Activated T-helper 17 cell treated with anti-CD3 and anti-CD28 coated beads, Interleukin-2, amount 50 U/mL, for 72 hours (primary cell): ENCODE measurements around the gene RNF6. TPM values are rescaled to one million over a fixed set of nuclear protein-coding genes. Genes with fewer than 3 reads are reported as not detected.
"Not testable (repeated sequence)": the region's sequence is repeated elsewhere in the genome, so short reads cannot be mapped to it uniquely, and the experiment has no call there.

Source experiments
- ATAC-seq: fragments of 150-1000 bp; cut with Tn5 transposase; replicated peaks from 2 replicates; pipeline ENCODE4 v1.10.0; 2021; ENCODE audit warnings: mild to moderate bottlenecking, moderate library complexity
- H3K27ac Mint-ChIP-seq: one replicate; pipeline ENCODE4 v1.8.0; 2022; ENCODE audit warnings: mixed read lengths
- H3K27me3 Mint-ChIP-seq: one replicate; pipeline ENCODE4 v1.8.0; 2022; ENCODE audit warnings: mixed read lengths
- H3K36me3 Mint-ChIP-seq: one replicate; pipeline ENCODE4 v1.8.0; 2022; ENCODE audit warnings: low read depth, mild to moderate bottlenecking, mixed read lengths
- H3K4me1 Mint-ChIP-seq: one replicate; pipeline ENCODE4 v1.8.0; 2022; ENCODE audit warnings: mixed read lengths
- H3K4me3 Mint-ChIP-seq: one replicate; pipeline ENCODE4 v1.8.0; 2022; ENCODE audit warnings: mild to moderate bottlenecking, mixed read lengths
- H3K9me3 Mint-ChIP-seq: one replicate; pipeline ENCODE4 v1.8.0; 2022; ENCODE audit warnings: mixed read lengths
- total RNA-seq, 2 donors: library from RNA; stranded (reverse); gene quantifications; one replicate each; pipeline ENCODE4 v1.2.3, GENCODE V29; 2022

The RNF6 gene
- total RNA-seq = 10 to 100 TPM; 34.3 to 38.9 TPM

GRCh38 chr13:26221721-26222519, at the start of gene RNF6:
RNF6 (minus strand) TSS chr13:26222314; CDS start chr13:26219649, 2,665 bp downstream.
- peak within 1 kb of the TSS; percentile 97 for H3K27ac Mint-ChIP-seq
- peak within 1 kb of the TSS; percentile 93 for H3K4me3 Mint-ChIP-seq
- peaks cover 26% of the 10 kb centered on the region for H3K4me1 Mint-ChIP-seq
- peaks cover 46% of the 10 kb centered on the region for H3K36me3 Mint-ChIP-seq
- ATAC-seq = peak; percentile 97
- no peaks in the 10 kb centered on the region for H3K9me3 Mint-ChIP-seq
- no peaks in the 10 kb centered on the region for H3K27me3 Mint-ChIP-seq

- ATAC-seq = no peak
- no peaks in the 10 kb centered on the region for H3K9me3 Mint-ChIP-seq
- no peak overlapping the region for H3K27ac Mint-ChIP-seq
- H3K27me3 Mint-ChIP-seq = no peaks in the 10 kb centered on the region
- peaks cover 21% of the 10 kb centered on the region for H3K4me1 Mint-ChIP-seq
- no peak overlapping the region for H3K4me3 Mint-ChIP-seq
- H3K36me3 Mint-ChIP-seq = no peaks in the 10 kb centered on the region
Measured at GRCh38 chr13:26270707-26271106, 48.6 kb upstream of the RNF6 start.

- Mint-ChIP-seq H3K36me3 (no peaks in the 10 kb centered on the region), H3K27me3 (no peaks in the 10 kb centered on the region), H3K27ac (no peak overlapping the region), H3K9me3 (no peaks in the 10 kb centered on the region), H3K4me3 (no peak overlapping the region), H3K4me1 (peaks cover 31% of the 10 kb centered on the region)
- ATAC-seq = no peak
Measured at GRCh38 chr13:26266311-26266710, 44.2 kb upstream of the RNF6 start.

GRCh38 chr13:26262156-26262555, 40.0 kb upstream of the RNF6 start:
- H3K9me3 Mint-ChIP-seq = no peaks in the 10 kb centered on the region
- no peaks in the 10 kb centered on the region for H3K36me3 Mint-ChIP-seq
- no peak overlapping the region for H3K27ac Mint-ChIP-seq
- no peak for ATAC-seq
- no peak overlapping the region for H3K4me3 Mint-ChIP-seq
- H3K4me1 Mint-ChIP-seq = peaks cover 25% of the 10 kb centered on the region
- H3K27me3 Mint-ChIP-seq = no peaks in the 10 kb centered on the region

- Mint-ChIP-seq H3K9me3 (no peaks in the 10 kb centered on the region), H3K4me1 (peaks cover 21% of the 10 kb centered on the region), H3K27ac (no peak overlapping the region), H3K27me3 (no peaks in the 10 kb centered on the region), H3K4me3 (no peak overlapping the region), H3K36me3 (no peaks in the 10 kb centered on the region)
- ATAC-seq = no peak
Measured at GRCh38 chr13:26259634-26260033, 37.5 kb upstream of the RNF6 start.

GRCh38 chr13:26257049-26257448, 34.9 kb upstream of the RNF6 start:
- Mint-ChIP-seq H3K27ac (no peak overlapping the region), H3K27me3 (no peaks in the 10 kb centered on the region), H3K36me3 (no peaks in the 10 kb centered on the region), H3K9me3 (no peaks in the 10 kb centered on the region), H3K4me3 (peak overlapping the region; percentile 90), H3K4me1 (peaks cover 24% of the 10 kb centered on the region)
- no peak for ATAC-seq

GRCh38 chr13:26255691-26256277, 33.7 kb upstream of the RNF6 start:
- H3K27ac Mint-ChIP-seq = no peak overlapping the region
- no peaks in the 10 kb centered on the region for H3K27me3 Mint-ChIP-seq

GRCh38 chr13:26255115-26255514, 33.0 kb upstream of the RNF6 start:
- Mint-ChIP-seq H3K4me3 (peak overlapping the region; percentile 90), H3K36me3 (no peaks in the 10 kb centered on the region), H3K9me3 (no peaks in the 10 kb centered on the region), H3K27me3 (no peaks in the 10 kb centered on the region), H3K27ac (peak overlapping the region; percentile 88), H3K4me1 (peaks cover 23% of the 10 kb centered on the region)
- ATAC-seq = no peak

More at GRCh38 chr13:26255691-26256277, 33.7 kb upstream of the RNF6 start:
- Mint-ChIP-seq H3K36me3 (no peaks in the 10 kb centered on the region), H3K4me1 (peaks cover 23% of the 10 kb centered on the region), H3K9me3 (no peaks in the 10 kb centered on the region), H3K4me3 (peak overlapping the region; percentile 90)
- ATAC-seq = no peak

- H3K36me3 Mint-ChIP-seq = no peaks in the 10 kb centered on the region
- H3K9me3 Mint-ChIP-seq = no peaks in the 10 kb centered on the region
- H3K4me1 Mint-ChIP-seq = peaks cover 23% of the 10 kb centered on the region
- ATAC-seq = peak; percentile 49
- H3K27me3 Mint-ChIP-seq = no peaks in the 10 kb centered on the region
- peak overlapping the region; percentile 90 for H3K4me3 Mint-ChIP-seq
- peak overlapping the region; percentile 88 for H3K27ac Mint-ChIP-seq
Measured at GRCh38 chr13:26254583-26255111, 32.5 kb upstream of the RNF6 start.

GRCh38 chr13:26253787-26254582, 31.9 kb upstream of the RNF6 start, which contains the start of gene CDK8:
CDK8 (plus strand) TSS chr13:26254129; CDS start chr13:26254642, 513 bp downstream.
- ATAC-seq = peak; percentile 94
- no peaks in the 10 kb centered on the region for H3K9me3 Mint-ChIP-seq

GRCh38 chr13:26253262-26253786, 31.2 kb upstream of the RNF6 start:
- Mint-ChIP-seq H3K4me1 (peaks cover 20% of the 10 kb centered on the region), H3K27ac (peak overlapping the region; percentile 89), H3K27me3 (no peaks in the 10 kb centered on the region), H3K4me3 (peak overlapping the region; percentile 90), H3K9me3 (no peaks in the 10 kb centered on the region), H3K36me3 (no peaks in the 10 kb centered on the region)
- no peak for ATAC-seq

More at GRCh38 chr13:26253787-26254582, 31.9 kb upstream of the RNF6 start, which contains the start of gene CDK8:
- peaks cover 22% of the 10 kb centered on the region for H3K4me1 Mint-ChIP-seq
- H3K36me3 Mint-ChIP-seq = no peaks in the 10 kb centered on the region
- no peaks in the 10 kb centered on the region for H3K27me3 Mint-ChIP-seq
- H3K27ac Mint-ChIP-seq = peak within 1 kb of the TSS; percentile 89
- peak within 1 kb of the TSS; percentile 90 for H3K4me3 Mint-ChIP-seq

GRCh38 chr13:26252006-26252405, 29.9 kb upstream of the RNF6 start:
- not testable (repeated sequence) for H3K36me3 Mint-ChIP-seq, H3K27me3 Mint-ChIP-seq, ATAC-seq, H3K4me3 Mint-ChIP-seq, H3K9me3 Mint-ChIP-seq, H3K27ac Mint-ChIP-seq
- H3K4me1 Mint-ChIP-seq = peaks cover 14% of the 10 kb centered on the region

- H3K36me3 Mint-ChIP-seq = no peaks in the 10 kb centered on the region
Measured at GRCh38 chr13:26249551-26249950, 27.4 kb upstream of the RNF6 start.

GRCh38 chr13:26247608-26248007, 25.5 kb upstream of the RNF6 start:
- Mint-ChIP-seq H3K27ac (no peak overlapping the region), H3K9me3 (no peaks in the 10 kb centered on the region), H3K36me3 (no peaks in the 10 kb centered on the region), H3K27me3 (no peaks in the 10 kb centered on the region), H3K4me1 (no peaks in the 10 kb centered on the region), H3K4me3 (no peak overlapping the region)
- no peak for ATAC-seq

More at GRCh38 chr13:26249551-26249950, 27.4 kb upstream of the RNF6 start:
- no peaks in the 10 kb centered on the region for H3K9me3 Mint-ChIP-seq
- H3K4me3 Mint-ChIP-seq = no peak overlapping the region
- no peaks in the 10 kb centered on the region for H3K27me3 Mint-ChIP-seq
- no peak for ATAC-seq
- peaks cover 5% of the 10 kb centered on the region for H3K4me1 Mint-ChIP-seq
- H3K27ac Mint-ChIP-seq = no peak overlapping the region
